Stomach (tissue), 9 donors: ENCODE data around the gene SPECC1. TPM values are rescaled to one million over a fixed set of nuclear protein-coding genes. Genes with fewer than 3 reads are reported as not detected.

Experiments
- DNase-seq, 2 donors: peaks; one replicate each; pipeline versions ENCODE4 v3.0.0 to v3.0.0-alpha.2; 2013 to 2019
- H3K27ac ChIP-seq, 5 donors: fragments of 200-600 bp in 4 of 5; sonication (generic) in 4 of 5; one replicate each; pipeline ENCODE4 v1.5.1; 2013 to 2019; ENCODE audit warnings: mild to moderate bottlenecking in 1 of 5, moderate library complexity in 1 of 5
- H3K27me3 ChIP-seq, 3 donors: fragments of 200-600 bp; sonication (generic); one replicate each; pipeline ENCODE4 v1.5.1; 2017 to 2019; ENCODE audit warnings: mixed run types in 1 of 3
- H3K36me3 ChIP-seq, 4 donors: fragments of 200-600 bp; sonication (generic); 1 replicate in 3 of 4; 2 replicates in 1 of 4; pipeline ENCODE4 v1.5.1; 2016 to 2019
- H3K4me1 ChIP-seq, 4 donors: fragments of 200-600 bp; sonication (generic); one replicate each; pipeline ENCODE4 v1.5.1; 2016 to 2019
- H3K4me3 ChIP-seq, 4 donors: fragments of 200-600 bp; sonication (generic) in 3 of 4; one replicate each; pipeline ENCODE4 v1.5.1; 2016 to 2019; ENCODE audit warnings: mild to moderate bottlenecking in 1 of 4
- H3K9me3 ChIP-seq, 4 donors: fragments of 200-600 bp; sonication (generic); one replicate each; pipeline ENCODE4 v1.5.1; 2016 to 2019
- EP300 ChIP-seq: sonication (generic); formaldehyde crosslinking; IDR thresholded peaks from one replicate; pipeline ENCODE4 v1.6.1; 2017; ENCODE audit warnings: antibody characterized with exemption
- POLR2A ChIP-seq, 4 donors: fragments of 450-650 bp; IDR thresholded peaks; one replicate each; pipeline ENCODE4 v1.6.1; 2016; ENCODE audit warnings: antibody characterized with exemption in 4 of 4, control low read depth in 2 of 4, mild to moderate bottlenecking in 1 of 4, moderate library complexity in 1 of 4
- POLR2AphosphoS5 ChIP-seq, 3 donors: sonication (generic); formaldehyde crosslinking; IDR thresholded peaks; one replicate each; pipeline ENCODE4 v1.6.1; 2016; ENCODE audit warnings: antibody characterized with exemption in 3 of 3
- WGBS, 5 donors: extraction: QIAGEN DNeasy Blood & Tissue Kit in 3 of 5; methylation state at CpG; one replicate each; pipeline versions ENCODE4 v1.1.5 to v1.1.7; 2013 to 2018; 5-methylcytosine and 5-hydroxymethylcytosine counted together
- intact Hi-C: fragments of 100-400 bp; cut with DNase I; formaldehyde crosslinking; loops from one replicate; pipeline ENCODE4 v1.15.1; 2023; ENCODE audit warnings: low total_unique reads
- polyA plus RNA-seq, 3 donors: library from polyadenylated mRNA; stranded (reverse); fragments of 200-250 nt; gene quantifications; one replicate each; pipeline ENCODE4 v1.2.3, GENCODE V29; 2013
- total RNA-seq, 5 donors: library from RNA; depleted of rRNA; stranded (reverse); fragments of >200 nt; gene quantifications; one replicate each; pipeline versions ENCODE4 v1.1.0 to v1.2.3, GENCODE V29; 2014 to 2016
- TF ChIP-seq, protein P1 (sequence below), 7 experiments: fragments of 450-650 bp in 4 of 7; fragments of 200-600 bp in 3 of 7; sonication (generic) in 3 of 7; IDR thresholded peaks; one replicate each; pipeline ENCODE4 v1.5.1; 2016 to 2019; ENCODE audit warnings: antibody characterized with exemption in 7 of 7, control low read depth in 2 of 7, mild to moderate bottlenecking in 1 of 7
- donor health status: healthy with polysubstance abuse.
- donor health status: Bipolar disorder and iron deficiency.
- donor health status: healthy.

Gene SPECC1
- total and polyA plus RNA-seq, 8 donors: 12.8 to 161 (median 34.5) TPM

DNA sequence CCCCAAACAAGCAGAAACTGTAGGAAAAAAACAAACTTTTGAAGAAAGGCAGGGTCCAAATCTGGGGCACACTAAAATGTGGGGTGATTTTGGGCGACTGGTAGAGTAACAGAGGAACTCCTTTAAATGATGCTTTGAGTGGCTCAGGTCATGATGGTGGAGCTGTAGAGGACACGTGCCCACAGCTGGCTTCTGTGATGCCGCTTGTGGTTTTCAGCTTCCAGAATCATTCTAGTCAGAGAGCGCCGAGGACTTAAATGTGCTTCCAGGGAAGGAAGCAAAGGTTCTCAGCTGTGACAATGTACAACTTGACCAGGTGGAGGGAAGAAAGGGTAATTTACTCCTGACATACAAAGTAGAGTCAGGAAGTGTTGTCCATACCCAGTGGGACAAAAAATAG lies 295.8 kb downstream of the SPECC1 start:
- TF ChIP-seq EP300: no peak
- TF ChIP-seq POLR2A (IDR thresholded peaks at IDR 0.05): no peak
- Histone ChIP-seq H3K4me3 (no peak overlapping the region), H3K9me3 (peaks cover 0 to 19% (median 15%) of the 10 kb centered on the region in 4 donors), H3K27me3 (no peaks in the 10 kb centered on the region), H3K4me1 (peaks cover 0 to 22% (median 6%) of the 10 kb centered on the region in 4 donors), H3K36me3 (peaks cover 0 to 24% (median 21%) of the 10 kb centered on the region in 4 donors), H3K27ac (no peak overlapping the region)
- no peak for DNase-seq
- 85 to 91% (median 87%) methylated on average over 5 of the region's 5 CpGs for WGBS, 5 donors
- intact Hi-C loops: no loop called here

DNA sequence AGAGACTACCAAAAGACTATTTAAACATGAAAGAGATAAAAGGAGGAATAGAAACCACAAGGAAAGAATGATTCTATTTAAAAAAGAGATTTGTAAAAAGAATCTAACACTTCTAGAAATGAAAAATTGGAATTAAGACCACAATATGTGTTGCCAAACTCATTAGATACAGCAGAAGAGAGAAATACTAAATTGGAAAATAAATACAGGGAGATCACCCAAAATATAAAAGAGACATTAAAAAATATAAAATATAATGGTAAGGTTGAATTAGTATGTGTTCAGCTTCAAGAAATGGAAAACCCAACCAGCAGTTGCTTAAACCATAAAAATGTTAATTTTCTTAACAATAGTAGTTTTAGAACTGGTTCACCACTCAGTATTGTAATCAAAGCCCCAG lies 297.8 kb downstream of the SPECC1 start:
- no peak for DNase-seq
- TF ChIP-seq EP300: no peak
- H3K4me3 ChIP-seq: no peak overlapping the region
- no peak overlapping the region for H3K27ac ChIP-seq
- H3K36me3 ChIP-seq: peaks cover 0 to 24% (median 21%) of the 10 kb centered on the region in 4 donors
- intact Hi-C loops: no loop called here
- peaks cover 0 to 19% (median 15%) of the 10 kb centered on the region in 4 donors for H3K9me3 ChIP-seq
- H3K4me1 ChIP-seq: peaks cover 0 to 5% (median 0%) of the 10 kb centered on the region in 4 donors
- H3K27me3 ChIP-seq: no peaks in the 10 kb centered on the region

DNA sequence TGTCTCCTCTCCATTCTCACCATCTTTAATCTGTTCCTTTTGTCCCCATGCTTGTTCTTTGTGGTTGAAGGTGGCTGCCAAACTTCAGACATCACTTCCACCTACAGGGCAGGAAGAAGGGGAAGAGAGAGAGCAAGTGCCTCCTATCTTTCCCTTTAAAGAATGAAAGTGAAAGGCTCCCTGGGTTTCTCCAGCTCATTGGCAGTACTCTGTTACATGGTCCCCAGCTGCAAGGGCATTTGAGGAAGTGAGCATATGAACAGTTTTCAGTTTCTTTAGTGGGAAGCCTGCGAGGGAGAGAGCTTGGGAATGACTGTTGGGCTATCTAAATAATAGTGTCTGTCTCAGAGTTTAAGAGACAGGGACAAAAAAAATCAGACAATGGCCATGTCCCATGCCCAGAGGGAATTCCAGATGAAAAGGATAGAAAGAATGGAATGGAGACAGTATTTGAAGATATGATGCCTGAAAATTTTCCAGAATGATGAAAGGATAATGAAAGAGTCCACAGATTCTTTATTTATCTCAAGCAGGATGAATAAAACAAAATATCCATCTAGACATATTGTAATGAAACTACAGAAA lies 298.3 kb downstream of the SPECC1 start:
- peaks cover 0 to 24% (median 21%) of the 10 kb centered on the region in 4 donors for H3K36me3 ChIP-seq
- H3K9me3 ChIP-seq: peaks cover 0 to 19% (median 15%) of the 10 kb centered on the region in 4 donors
- H3K27ac ChIP-seq: no peak overlapping the region
- no peak for DNase-seq
- TF ChIP-seq POLR2A (IDR thresholded peaks at IDR 0.05) (no peak), POLR2AphosphoS5 (IDR thresholded peaks at IDR 0.05) (no peak)
- H3K4me1 ChIP-seq: peaks cover 0 to 2% (median 0%) of the 10 kb centered on the region in 4 donors
- H3K4me3 ChIP-seq: no peak overlapping the region
- 81 to 96% (median 91%) methylated on average over 1 of the region's 1 CpG for WGBS, 5 donors
- no peaks in the 10 kb centered on the region for H3K27me3 ChIP-seq
- intact Hi-C loops: no loop called here

DNA sequence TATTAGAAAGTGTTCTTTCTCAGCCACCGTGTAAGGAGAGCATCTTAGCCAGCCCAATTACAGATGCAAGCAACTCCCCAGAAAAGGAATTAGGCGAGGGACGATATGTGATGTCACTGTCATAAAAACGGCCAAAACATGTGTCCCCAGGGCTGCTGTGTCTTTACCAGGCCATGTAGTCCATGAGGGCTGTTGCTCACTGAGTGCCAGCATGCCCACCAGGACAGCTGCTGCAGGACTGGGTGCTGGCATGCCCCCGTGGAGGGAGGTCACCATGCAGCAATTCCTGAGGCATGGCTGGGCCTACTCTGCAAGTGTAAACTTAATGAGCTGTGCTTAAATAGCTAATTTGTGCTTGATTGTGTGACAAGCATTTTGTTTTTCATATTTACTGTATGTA lies 301.3 kb downstream of the SPECC1 start:
- intact Hi-C loops: no loop called here
- no peaks in the 10 kb centered on the region for H3K4me1 ChIP-seq

DNA sequence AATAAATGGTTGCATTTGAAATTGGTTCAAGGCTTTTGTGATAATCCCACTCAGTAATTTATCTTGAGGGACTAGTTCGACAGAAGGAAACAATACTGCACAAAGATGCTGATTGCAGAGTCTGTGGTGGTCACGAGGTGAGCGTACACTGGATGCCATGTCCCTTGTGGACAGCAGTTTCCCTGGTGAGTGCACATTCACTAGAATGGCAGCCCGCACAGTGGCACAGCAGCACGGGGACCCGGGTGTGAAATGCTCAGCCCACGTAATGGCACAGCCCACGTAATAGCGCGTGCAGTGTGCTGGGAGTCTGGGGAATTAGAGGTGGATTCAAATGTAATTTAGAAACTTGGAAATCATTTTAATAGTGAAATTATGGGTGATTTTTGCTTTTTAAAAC lies 304.1 kb downstream of the SPECC1 start:
- peaks cover 0 to 21% (median 7%) of the 10 kb centered on the region in 4 donors for H3K36me3 ChIP-seq
- no peaks in the 10 kb centered on the region for H3K9me3 ChIP-seq
- TF ChIP-seq POLR2AphosphoS5 (IDR thresholded peaks at IDR 0.05) (no peak), EP300 (no peak), POLR2A (IDR thresholded peaks at IDR 0.05) (no peak)
- TF ChIP-seq, protein P1, sequence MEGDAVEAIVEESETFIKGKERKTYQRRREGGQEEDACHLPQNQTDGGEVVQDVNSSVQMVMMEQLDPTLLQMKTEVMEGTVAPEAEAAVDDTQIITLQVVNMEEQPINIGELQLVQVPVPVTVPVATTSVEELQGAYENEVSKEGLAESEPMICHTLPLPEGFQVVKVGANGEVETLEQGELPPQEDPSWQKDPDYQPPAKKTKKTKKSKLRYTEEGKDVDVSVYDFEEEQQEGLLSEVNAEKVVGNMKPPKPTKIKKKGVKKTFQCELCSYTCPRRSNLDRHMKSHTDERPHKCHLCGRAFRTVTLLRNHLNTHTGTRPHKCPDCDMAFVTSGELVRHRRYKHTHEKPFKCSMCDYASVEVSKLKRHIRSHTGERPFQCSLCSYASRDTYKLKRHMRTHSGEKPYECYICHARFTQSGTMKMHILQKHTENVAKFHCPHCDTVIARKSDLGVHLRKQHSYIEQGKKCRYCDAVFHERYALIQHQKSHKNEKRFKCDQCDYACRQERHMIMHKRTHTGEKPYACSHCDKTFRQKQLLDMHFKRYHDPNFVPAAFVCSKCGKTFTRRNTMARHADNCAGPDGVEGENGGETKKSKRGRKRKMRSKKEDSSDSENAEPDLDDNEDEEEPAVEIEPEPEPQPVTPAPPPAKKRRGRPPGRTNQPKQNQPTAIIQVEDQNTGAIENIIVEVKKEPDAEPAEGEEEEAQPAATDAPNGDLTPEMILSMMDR (IDR thresholded peaks at IDR 0.05): no peak
- no peaks in the 10 kb centered on the region for H3K27me3 ChIP-seq
- H3K4me1 ChIP-seq: no peaks in the 10 kb centered on the region
- intact Hi-C loops: no loop called here
- H3K27ac ChIP-seq: no peak overlapping the region
- WGBS, 5 donors: 85 to 94% (median 92%) methylated on average over 10 of the region's 10 CpGs
- no peak for DNase-seq
- no peak overlapping the region for H3K4me3 ChIP-seq

More for the DNA sequence above, 301.3 kb downstream of the SPECC1 start:
- Histone ChIP-seq H3K27me3 (no peaks in the 10 kb centered on the region), H3K4me3 (no peak overlapping the region), H3K27ac (no peak overlapping the region), H3K36me3 (peaks cover 0 to 42% (median 27%) of the 10 kb centered on the region in 4 donors), H3K9me3 (peaks cover 0 to 19% (median 15%) of the 10 kb centered on the region in 4 donors)
- no peak for DNase-seq
- TF ChIP-seq, protein P1 (IDR thresholded peaks at IDR 0.05): no peak
- no peak for TF ChIP-seq EP300
- TF ChIP-seq POLR2A (IDR thresholded peaks at IDR 0.05): no peak
- TF ChIP-seq POLR2AphosphoS5 (IDR thresholded peaks at IDR 0.05): no peak
- 92 to 100% (median 95%) methylated on average over 4 to 5 of the region's 5 CpGs for WGBS, 5 donors

DNA sequence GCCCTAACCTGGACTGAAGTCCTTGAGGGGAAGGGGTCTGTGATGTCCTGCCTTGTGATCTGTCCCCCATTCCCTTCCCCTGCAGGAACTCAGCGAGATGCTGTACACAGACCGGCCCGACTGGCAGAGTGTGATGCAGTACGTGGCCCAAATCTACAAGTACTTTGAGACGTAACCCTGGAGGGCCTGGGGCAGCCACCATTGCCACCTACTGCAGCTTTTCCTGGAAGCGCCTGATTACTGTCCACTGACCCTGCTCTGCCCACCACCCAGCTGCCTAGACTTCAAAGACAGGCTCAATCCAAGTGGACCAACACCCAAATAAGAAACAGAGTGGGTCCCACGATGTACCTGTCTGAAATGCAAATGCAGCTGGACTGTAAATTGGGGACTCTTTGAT lies 304.7 kb downstream of the SPECC1 start:
- H3K27me3 ChIP-seq: no peaks in the 10 kb centered on the region
- intact Hi-C loops: no loop called here

More for the DNA sequence above, 304.7 kb downstream of the SPECC1 start:
- no peak for TF ChIP-seq POLR2A (IDR thresholded peaks at IDR 0.05)
- TF ChIP-seq EP300: no peak
- no peak for TF ChIP-seq POLR2AphosphoS5 (IDR thresholded peaks at IDR 0.05)
- TF ChIP-seq, protein P1 (IDR thresholded peaks at IDR 0.05): no peak
- WGBS, 5 donors: 89 to 93% (median 91%) methylated on average over 6 to 7 of the region's 7 CpGs
- Histone ChIP-seq H3K4me1 (no peaks in the 10 kb centered on the region), H3K27ac (no peak overlapping the region), H3K36me3 (peaks cover 0 to 21% (median 7%) of the 10 kb centered on the region in 4 donors), H3K9me3 (no peaks in the 10 kb centered on the region), H3K4me3 (no peak overlapping the region)
- DNase-seq: no peak
